Suppressor macrophage treated with lipopolysaccharide for 4 hours (primary cell): ENCODE data around the gene GPC4.

Experiments
- DNase-seq: peaks from one replicate; pipeline ENCODE4 v3.0.0-alpha.2; 2020

Gene GPC4

DNA sequence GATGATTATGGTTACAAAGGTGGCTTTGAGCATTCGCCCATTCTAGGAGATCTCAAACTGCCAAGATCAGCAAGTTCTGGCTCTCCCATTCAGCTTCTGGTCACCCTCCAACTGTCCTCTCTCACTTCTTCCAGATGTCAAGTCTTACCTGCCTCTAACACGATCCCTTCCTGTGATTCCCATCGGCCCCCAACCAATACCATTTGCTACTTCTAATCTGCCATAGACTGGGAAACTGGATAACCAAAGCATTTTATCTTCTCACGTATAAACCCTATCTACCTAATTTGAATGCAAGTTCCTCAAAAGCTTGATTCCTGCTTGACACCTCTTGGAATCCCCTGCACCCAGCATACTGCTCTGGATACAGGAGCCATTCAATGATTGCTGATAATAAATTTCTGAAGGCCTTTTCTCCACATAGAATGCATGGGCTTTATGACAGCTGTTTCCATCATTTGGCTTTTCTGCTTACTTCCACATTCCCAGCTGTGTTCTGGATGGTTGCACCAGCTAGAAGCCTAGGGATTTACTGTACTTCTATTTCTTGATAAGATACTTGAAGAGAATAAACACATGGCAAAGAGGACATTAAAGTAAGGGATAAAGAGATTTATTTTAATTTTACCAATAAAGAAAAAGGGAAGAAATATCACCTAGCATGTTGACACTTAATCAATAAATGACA is 9.6 kb downstream of the GPC4 start:
- no peak for DNase-seq

DNA sequence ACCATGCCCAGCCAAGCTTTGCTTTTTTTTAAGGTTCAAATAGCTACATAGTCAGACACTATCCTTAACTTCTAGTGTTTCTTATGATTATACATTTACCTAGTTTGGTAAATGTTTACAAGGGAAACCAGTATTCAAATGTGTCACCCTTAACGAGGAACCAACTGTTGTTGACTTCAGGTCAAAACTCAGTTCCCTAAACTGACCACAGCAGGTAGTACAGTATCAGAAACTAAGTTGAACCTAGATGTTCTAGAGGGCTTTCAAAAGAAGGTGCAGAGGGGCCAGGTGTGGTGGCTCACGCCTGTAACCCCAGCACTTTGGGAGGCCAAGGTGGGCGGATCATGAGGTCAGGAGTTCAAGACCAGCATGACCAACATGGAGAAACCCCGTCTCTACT is 11.3 kb downstream of the GPC4 start:
- no peak for DNase-seq

DNA sequence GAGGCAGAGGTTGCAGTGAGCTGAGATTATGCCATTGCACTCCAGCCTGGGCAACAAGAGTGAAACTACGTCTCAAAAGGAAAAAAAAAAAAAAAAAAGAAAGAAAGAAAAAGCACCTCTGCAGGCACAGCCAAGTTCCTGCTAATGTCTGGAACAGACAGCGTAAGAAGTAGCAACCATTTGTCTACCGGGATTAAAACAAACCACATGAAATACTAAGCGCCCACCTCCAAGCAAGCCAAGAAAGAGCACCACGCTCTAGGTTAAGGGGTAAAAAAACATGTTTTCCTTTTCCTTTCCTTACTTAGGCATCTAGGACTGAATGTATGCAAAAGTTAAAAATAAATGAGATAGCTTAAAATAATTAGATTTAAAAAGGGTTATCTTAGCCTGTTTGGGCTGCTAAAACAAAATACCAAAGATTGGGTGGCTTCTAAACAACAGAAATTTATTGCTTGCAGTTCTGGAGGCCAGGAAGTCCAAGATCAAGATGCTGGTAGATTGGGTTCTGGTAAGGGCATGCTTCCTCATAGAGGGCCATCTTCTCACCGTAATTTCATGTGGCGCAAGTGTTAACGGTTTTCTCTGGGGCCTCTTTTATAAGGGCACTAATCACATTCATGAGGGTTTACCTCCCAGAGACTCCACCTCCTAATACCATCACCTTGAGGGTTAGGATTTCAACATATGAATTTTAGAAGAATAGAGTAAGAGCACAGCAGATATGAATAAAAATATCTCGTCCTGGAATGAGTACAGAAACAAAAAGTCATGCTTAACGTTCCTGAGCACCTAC is 12.3 kb downstream of the GPC4 start:
- no peak for DNase-seq

DNA sequence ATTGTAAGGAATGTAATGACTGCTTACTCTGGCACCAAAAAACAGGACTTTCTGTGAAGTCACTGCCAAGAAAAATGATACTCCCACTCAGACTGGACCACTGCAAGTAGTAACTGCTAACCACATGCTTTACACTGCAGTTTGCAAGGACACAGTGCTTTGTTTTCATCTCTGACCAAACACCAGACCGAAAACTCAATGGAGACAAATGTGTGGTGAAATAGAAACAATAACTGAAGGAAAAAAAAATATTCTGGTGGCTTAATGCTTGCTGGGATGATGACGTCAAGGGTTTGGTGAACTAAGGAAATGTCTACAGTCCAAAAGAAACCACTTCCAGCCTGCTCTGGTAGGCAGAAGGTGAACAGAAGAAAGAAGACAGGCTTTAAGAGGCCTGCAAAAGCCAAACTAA is 13.2 kb downstream of the GPC4 start:
- no peak for DNase-seq

DNA sequence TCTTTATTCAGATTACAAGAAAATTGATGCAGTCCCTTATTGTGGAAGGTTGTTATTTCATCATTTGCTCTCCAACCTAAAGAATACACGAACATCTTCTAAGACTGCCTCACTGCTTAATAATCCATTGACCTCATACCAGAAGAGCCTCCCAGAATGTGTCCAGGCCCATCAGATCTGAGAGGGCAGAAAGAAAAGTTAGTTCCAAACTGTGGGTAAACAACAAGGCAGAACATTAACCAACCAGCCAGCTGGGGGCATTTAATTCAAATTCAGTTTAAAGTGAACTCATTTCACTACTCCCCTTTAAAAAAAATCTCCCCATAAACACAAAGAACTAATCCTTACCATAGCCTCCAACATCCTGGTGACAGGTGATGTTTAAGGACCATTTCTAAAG is 13.8 kb downstream of the GPC4 start:
- DNase-seq, result no peak

DNA sequence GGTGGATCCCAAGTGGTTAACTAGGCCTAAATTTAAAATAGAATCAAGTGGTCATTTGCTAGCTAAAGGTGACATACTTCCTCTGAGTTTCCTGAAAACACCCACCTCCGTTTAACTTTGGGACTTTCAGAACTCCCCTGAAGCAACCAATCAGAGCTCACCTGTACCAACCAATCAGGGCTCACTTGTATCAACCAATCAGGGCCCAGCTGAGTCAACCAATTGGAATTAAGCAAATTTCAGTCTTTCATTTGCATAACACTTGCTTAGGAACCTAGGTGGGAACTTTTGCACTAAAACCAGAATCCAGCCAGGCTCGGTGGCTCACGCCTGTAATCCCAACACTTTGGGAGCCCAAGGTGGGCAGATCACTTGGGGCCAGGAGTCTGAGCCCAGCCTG is 15.9 kb downstream of the GPC4 start:
- no peak for DNase-seq

DNA sequence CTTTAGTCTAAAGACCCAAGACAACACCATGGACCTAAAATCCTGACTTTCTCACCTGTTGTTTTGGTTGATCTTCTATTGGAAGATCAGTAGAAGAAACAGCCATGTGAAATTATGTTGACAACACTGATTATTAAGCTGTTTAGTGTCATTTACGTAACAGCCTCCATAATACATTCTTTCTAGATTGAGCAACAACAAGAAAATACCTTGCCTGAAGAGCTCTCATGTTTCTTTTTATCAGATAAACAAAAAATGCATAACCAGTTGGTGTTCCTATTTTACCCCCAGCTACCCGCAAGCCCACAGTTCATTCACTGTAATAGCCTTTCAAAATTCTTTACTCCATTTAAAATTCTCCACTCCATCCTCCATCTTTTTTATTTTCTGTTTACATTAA is 20.5 kb downstream of the GPC4 start:
- no peak for DNase-seq

DNA sequence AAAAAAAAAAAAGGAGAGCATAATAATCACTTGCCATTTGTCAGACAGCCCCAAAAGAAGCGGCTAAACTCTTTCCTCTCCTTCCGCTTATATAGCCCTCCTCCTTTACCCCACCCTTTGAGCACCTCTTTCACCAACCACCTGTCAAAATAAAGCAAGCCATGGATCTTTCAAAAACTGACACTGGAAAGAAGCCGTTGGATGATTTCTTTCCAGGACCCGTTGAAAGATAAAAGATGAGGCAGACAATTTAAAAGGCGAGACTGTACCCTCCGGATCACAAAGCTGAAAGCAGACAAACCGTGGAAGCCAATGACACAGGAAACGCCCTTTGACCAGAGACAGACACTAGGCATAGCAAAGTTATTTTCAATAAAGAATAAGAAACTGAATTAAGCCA is 22.6 kb downstream of the GPC4 start:
- no peak for DNase-seq

DNA sequence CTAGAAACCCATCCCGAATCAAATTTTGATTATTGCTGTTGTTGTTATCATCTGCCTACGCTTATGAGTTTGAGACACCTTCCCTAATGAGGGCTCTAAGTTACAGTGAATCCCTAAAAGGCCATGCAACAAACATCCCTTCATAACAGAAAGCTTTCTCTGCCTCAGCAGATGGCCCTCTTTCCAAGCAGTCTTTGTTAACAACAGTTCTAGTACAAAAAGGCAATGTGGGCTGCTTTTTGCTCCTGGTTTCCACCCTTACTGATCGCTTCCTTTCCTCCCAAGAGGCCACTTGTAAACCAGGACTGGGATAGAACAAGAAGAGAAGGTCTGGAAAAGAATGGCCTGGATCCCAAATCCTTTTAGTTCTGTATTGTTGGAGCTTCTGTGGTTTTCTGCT is 24.2 kb downstream of the GPC4 start:
- DNase-seq, result no peak

DNA sequence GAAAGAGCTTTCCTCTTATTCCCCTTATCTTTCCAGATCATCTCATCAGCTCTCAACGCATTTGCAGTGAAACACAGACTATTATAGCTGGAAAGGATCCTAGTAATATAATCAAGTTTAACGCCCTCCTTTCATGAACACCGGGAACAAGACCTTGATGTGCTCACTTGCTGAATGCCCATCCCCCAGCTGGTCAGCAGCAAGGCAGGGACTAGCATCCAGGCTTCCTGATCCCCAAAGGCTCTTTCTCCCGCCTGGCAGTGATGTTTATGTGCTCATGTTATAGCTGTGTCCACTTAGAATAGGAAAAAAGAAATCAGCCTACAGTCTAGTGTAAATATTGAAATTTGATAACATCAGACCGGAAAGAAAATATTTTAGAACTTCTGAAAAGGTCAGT is 24.6 kb downstream of the GPC4 start:
- no peak for DNase-seq

DNA sequence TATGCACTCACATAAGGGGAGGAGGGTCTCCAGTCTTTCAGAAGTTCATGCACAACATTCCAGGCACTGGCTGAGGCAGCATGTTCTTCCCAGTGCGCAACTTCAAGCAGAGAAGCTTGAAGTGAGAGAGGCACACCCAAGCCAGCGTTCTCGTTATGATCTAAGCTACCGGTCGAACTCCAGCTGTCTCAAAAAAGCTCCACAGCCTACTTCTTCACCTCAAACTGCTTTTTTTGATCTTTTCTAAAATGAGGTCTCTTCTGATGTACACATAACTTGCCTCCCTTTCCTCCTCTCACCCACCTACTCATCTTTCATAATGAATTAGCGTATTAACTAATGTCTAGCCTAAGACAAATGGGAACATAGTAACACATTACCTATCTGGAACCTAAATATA is 25.3 kb downstream of the GPC4 start:
- no peak for DNase-seq

DNA sequence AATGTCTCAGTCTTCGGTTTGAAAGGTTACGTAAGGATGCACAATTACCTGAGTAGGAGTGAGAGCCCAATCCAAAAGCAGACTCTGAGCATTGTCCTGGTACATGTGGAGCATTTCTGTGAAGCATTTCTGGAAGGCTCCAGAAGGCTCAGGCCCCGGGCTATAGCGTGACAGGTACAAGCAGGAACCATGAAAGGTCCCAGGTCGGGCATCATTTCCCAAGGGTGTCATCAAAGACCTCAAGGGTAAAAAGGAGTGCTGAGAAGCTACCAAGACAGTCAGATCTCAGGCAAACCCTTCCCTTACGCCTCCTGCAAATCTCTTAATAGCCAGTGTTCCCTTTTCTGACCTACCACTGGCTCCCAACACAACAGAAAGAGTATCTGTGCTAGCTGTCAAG is 30.8 kb downstream of the GPC4 start:
- DNase-seq, result no peak

DNA sequence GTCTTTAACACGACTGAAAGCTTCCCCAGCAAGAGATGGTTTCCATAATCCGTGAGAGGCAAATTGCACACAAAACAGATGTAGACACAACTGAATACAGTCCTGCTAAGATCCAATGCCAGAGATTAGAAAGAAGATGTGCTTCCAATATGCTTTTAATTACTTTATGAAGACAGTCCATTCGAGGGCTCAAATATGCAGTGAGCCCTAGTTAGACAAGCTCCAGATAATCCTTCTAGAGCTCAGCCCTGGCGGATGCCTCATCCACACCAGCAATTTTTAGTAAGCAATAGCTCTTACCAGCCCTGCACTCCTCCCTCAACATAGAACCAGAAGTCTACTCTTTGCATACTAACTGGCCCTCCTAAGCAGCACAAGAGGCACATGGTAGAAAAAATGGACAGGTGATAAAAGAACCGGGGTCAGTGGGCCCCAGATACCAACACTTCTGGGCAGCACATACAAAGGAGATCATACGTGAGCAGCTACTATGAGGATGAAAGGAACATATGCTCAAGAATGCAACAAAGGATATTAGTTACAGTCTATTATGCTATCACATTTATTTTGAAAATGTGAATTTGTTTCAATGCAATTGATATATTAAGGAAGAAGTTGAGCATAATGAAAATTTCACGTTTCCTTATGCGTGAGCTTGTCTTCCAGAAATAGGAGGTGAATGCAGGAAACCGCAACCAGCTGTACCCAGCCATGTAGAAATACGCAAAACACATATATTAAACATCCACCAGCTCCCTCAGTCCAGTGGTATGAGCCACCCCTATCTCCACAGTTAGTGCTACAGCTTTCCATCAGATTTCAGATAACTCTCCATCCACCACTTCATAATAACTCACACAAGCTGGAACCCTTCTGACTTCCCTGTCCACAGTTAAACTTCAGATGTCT is 34.3 kb downstream of the GPC4 start:
- no peak for DNase-seq

DNA sequence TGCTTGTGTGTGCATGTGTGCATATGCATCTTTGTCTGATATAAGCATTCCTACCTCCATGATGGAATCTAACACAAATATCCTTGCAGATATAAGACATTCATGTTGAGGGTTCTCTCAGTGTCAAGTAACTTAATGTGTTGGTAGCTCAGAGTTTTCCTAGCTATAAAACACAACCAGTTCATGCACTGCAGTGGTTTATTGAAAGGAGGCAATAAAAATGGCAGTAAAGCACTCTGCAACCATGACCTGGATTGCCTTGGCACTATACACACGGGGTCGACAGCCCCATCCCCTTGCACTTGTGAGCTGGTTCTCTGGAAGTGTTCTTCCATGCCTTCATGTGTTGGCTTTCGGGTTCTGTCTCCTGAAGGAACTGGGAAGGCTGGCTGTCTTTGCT is 38.9 kb downstream of the GPC4 start:
- DNase-seq, result no peak

DNA sequence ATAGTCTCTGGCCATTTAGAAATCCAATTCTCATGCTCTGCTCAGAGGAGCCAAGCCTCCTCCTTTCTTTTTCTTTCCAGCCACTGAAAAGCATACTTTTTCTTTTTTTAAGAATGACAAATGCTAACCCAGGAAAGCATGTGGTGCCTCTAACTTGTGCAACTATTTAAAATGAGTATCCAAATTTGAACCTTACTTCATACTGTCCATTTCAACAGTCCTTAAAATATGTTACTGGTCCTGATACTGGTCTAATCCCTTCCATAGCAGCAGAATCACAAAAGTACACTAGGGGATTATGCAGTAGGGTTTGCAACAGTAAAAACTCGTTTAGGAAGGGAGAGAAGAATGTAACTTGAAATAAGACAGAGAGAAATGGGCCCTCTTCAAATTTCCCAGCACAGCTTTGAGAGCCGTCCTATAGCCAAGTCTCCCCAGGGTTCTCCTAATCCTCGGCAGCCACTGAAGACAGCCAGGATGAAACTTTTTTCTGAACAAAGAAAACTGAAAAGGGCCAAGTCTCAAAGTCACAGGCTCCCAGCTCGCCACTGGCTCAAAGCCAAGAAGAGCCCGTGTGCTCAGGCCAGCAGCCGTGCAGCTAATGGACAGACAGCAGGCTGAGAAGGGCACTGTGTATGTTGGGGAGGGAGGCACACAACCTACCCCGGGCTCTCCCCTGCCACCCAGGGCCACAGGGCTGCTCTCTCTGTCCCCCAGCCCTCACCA is 39.5 kb downstream of the GPC4 start:
- DNase-seq, result no peak

DNA sequence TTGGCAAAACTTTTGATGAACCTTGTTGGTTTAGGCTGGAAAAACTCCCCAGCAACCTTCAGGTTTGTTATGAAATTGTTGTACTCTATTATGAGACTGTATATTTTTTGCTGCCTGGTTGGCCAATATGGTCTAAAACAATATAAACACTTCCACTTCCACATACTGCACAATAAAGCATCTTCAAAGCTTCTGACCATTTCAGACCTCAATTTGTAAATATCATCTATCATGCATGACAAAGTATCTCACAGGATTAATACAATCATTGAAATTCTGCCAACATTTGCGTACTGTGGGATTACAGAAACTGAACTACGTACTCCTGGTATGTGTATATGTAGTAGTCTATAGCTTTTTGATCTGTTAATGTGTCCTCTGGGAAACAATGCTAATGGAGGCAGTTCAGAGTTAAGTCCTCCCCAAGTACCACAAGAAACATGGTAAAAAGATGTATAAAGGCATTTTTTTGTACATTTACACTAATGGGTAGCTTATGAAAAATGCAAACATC is 40.4 kb downstream of the GPC4 start:
- DNase-seq, result no peak

DNA sequence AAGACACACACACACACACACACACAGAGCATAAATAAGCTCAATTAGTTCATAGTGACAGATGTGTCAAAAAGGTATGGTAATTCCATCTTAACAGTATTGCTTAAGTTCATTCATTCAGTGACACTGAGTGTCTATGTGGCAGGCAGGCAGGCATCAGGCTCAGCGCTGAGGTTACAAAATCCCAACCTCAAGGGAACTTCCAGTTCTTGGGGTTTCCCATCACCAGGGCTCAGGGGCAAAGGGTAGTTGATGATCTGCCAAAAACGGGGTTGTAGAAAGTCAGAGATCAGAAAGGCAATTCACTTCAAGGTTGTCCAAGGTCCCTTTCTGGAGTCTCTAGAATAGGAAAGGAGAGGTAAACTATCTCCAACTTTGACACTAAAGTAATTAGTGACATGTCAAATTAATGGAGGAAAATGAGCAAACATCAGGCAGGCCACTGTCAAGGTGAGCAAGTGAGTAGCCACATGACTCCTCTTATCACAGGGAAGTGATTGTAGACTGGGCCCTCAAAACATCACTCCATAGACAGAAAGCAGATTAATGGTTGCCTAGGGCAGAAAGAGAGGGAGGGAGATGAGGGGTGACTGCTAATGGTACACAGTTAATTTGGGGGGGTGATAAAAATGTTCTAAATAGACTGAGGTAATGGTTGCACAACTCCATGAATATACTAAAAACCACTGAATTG is 41.8 kb downstream of the GPC4 start:
- DNase-seq, result peak; percentile 58

DNA sequence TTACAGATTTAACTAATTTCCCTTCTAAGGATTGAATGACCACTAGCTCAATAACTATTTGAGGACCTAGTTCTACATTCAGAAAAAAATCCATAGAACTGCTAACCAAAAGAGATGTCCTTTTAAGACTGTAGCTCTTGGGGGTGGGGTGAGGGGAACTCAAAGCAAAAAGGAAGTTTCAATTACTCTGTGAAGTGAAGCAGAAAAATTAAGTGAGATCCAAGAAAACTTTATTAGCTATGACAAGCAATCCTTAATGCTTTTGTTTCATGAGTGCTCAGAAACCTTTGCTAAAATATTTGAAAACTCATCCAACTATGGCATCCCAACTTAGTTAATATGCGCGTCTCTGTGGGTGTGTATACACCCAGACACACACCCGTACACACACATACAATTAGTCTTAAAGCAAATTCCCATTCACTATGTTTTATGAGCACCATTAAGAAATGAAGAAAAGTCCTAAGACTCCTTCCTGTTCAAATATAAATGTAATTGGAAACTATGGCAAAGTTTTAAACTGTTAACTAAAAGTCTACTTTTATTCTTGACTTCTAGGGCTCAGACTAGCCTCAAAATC is 44.5 kb downstream of the GPC4 start:
- no peak for DNase-seq

DNA sequence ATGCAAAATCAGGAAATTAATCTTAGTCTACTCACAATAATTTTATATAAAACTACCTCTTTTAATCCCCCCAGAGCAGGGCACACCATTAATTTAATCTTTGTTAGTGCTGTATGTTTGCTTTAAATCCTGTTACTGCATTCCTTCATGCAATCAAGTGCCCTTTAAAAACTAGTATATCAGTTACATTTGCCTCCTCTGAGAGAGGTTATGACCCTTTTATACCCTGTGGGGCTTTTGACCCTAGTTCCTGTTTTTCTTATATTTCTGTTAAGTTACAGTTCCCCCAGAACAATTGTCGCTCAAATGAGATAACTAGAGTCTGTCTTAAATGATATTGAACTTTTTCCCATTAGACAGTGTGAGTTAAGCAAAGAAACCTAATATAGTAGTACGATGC is 46.2 kb downstream of the GPC4 start:
- DNase-seq, result no peak

DNA sequence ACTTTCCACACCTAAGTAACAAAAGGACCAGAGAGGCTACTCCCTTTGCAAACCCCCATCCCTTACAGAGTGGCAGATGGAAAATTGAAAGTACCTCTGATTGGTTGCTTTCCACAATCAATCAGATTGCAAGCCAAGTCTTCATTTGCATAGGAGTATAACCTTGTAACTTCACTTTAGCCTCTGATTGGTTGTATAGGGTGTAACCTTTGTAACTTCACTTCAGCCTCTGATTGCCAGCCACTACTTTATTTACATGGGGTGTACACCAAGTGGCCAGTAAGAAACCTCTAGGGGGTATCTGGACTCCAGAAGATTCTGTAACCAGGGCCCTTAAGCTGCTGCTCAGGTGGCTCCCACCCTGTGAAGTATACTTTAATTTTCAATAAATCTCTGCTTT is 48.6 kb downstream of the GPC4 start:
- DNase-seq, result no peak

DNA sequence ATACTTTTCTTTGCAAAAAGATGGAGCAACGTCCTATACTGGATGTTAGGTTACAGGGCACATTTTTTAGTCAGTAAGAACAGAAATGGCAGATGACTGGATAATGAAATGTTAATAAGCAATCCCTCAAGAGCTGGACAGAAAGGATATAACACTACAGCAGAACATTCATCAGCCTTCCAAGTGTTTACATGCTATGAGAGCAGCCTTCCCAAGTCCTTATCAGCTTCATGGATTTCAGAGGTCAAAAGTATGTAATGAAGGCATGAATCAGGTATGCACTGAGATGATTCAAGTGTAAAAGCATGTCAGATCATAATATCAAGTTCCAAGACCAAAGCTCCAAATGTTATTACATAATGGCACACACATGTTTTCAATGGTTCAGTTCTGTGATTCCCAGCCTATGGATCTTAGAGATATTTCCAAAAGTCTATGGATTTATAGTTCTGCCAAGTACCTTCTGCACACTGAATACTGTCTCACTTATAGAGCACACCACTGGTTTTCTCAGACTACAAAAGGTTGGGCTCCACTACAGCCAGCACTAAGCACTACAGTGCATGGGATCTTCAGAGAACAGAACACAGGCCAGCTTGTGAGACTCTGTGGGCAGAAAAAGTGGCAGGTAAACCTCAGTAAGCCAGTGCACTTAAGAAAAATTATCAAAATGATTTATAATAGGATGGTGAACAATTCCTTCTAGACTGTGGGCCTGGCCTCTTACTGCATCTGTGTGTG is 49.2 kb downstream of the GPC4 start:
- no peak for DNase-seq
